IMR-90 (cell line): ENCODE results near the gene KCNMB1. TPM values are rescaled to one million over a fixed set of nuclear protein-coding genes. Genes with fewer than 3 reads are reported as not detected.

ENCODE experiments used
- ATAC-seq: fragments of 200-7000 bp; cut with Tn5 transposase; 2 replicates; pipeline ENCODE4 v1.9.1; 2020; ENCODE audit warnings: low read depth, mild to moderate bottlenecking, moderate library complexity
- BruUV-seq: library from RNA; stranded (reverse); fragments of 400-500 nt; replicated peaks from 2 replicates; lab custom pipeline; 2021; lab: Mats Ljungman, UMichigan
- CTCF ChIA-PET: fragments of 300-600 bp; formaldehyde crosslinking; extraction: SDS; loops from one replicate; lab custom pipeline; 2021; ENCODE audit warnings: antibody characterized with exemption; lab: Yijun Ruan, JAX
- POLR2A ChIA-PET: fragments of 300-600 bp; sonication (Branson Sonifier 250); formaldehyde crosslinking; loops from one replicate; lab custom pipeline; 2022; ENCODE audit warnings: antibody characterized with exemption; ENCODE audit not compliant: unreplicated experiment; lab: Charles Lee
- DNase-seq: peaks from one replicate; pipeline ENCODE4 v3.0.0; 2013
- H2AFZ ChIP-seq: replicated peaks from 2 replicates; pipeline ENCODE3; 2013; ENCODE audit warnings: low read length, mild to moderate bottlenecking; ENCODE audit not compliant: poor library complexity
- H2AK5ac ChIP-seq: 2 replicates; pipeline ENCODE4 v1.6.1; 2013; ENCODE audit warnings: low read depth, low read length, inconsistent platforms
- H2AK9ac ChIP-seq: replicated peaks from 2 replicates; pipeline ENCODE3; 2013; ENCODE audit warnings: mild to moderate bottlenecking, low read depth, low read length, moderate library complexity; ENCODE audit not compliant: poor library complexity
- H2BK120ac ChIP-seq: 2 replicates; pipeline ENCODE4 v1.6.1; 2013; ENCODE audit warnings: low read depth, low read length, inconsistent platforms
- H2BK15ac ChIP-seq: 3 replicates; pipeline ENCODE4 v1.6.1; 2013; ENCODE audit warnings: low read depth, low read length, inconsistent platforms
- H2BK20ac ChIP-seq: 2 replicates; pipeline ENCODE4 v1.6.1; 2013; ENCODE audit warnings: low read depth, mild to moderate bottlenecking, inconsistent platforms, low read length, moderate library complexity
- H2BK5ac ChIP-seq: 2 replicates; pipeline ENCODE4 v1.6.1; 2013; ENCODE audit warnings: mild to moderate bottlenecking, low read depth, low read length, inconsistent platforms; ENCODE audit not compliant: poor library complexity, severe bottlenecking
- H3K14ac ChIP-seq: replicated peaks from 2 replicates; pipeline ENCODE4 v1.6.1; 2013; ENCODE audit warnings: low read depth, low read length, inconsistent platforms
- H3K18ac ChIP-seq: 2 replicates; pipeline ENCODE4 v1.6.1; 2013; ENCODE audit warnings: low read depth, low read length, control low read depth
- H3K23ac ChIP-seq: 2 replicates; pipeline ENCODE4 v1.6.1; 2013; ENCODE audit warnings: low read depth, low read length, inconsistent platforms
- H3K27ac ChIP-seq: 2 replicates; pipeline ENCODE4 v1.5.1; 2013; ENCODE audit warnings: mild to moderate bottlenecking, control low read depth, low read length; ENCODE audit not compliant: insufficient read depth
- H3K27me3 ChIP-seq: 2 replicates; pipeline ENCODE4 v1.6.1; 2013; ENCODE audit warnings: low read length; ENCODE audit not compliant: control insufficient read depth, insufficient read depth
- H3K36me3 ChIP-seq: 2 replicates; pipeline ENCODE4 v1.6.1; 2013; ENCODE audit warnings: low read length, mixed read lengths; ENCODE audit not compliant: control insufficient read depth, insufficient read depth
- H3K4ac ChIP-seq: 2 replicates; pipeline ENCODE4 v1.6.1; 2013; ENCODE audit warnings: low read depth, low read length, inconsistent platforms
- H3K4me1 ChIP-seq: 2 replicates; pipeline ENCODE4 v1.6.1; 2013; ENCODE audit warnings: low read length, mixed read lengths; ENCODE audit not compliant: control insufficient read depth, insufficient read depth
- H3K4me2 ChIP-seq: 2 replicates; pipeline ENCODE4 v1.6.1; 2013; ENCODE audit warnings: low read depth, mild to moderate bottlenecking, control low read depth, low read length, moderate library complexity
- H3K4me3 ChIP-seq: 2 replicates; pipeline ENCODE4 v1.5.1; 2013; ENCODE audit warnings: low read depth, mild to moderate bottlenecking, control low read depth, low read length, moderate library complexity; ENCODE audit not compliant: insufficient read depth
- H3K56ac ChIP-seq: 2 replicates; pipeline ENCODE4 v1.6.1; 2013; ENCODE audit warnings: low read length, inconsistent platforms; ENCODE audit not compliant: insufficient read depth; ENCODE audit errors: extremely low read depth
- H3K79me1 ChIP-seq, 2 experiments: 2 replicates each; pipeline ENCODE4 v1.6.1; 2013; ENCODE audit warnings: low read length in 2 of 2, inconsistent platforms in 1 of 2, low read depth in 1 of 2
- H3K9ac ChIP-seq: 2 replicates; pipeline ENCODE4 v1.6.1; 2013; ENCODE audit warnings: low read depth, low read length, control low read depth
- H3K9me1 ChIP-seq: 2 replicates; pipeline ENCODE4 v1.6.1; 2013; ENCODE audit warnings: low read length, inconsistent platforms; ENCODE audit not compliant: insufficient read depth
- H3K9me3 ChIP-seq: 2 replicates; pipeline ENCODE4 v1.6.1; 2013; ENCODE audit warnings: low read length; ENCODE audit not compliant: control insufficient read depth, insufficient read depth
- H4K20me1 ChIP-seq: 2 replicates; pipeline ENCODE4 v1.6.1; 2013; ENCODE audit warnings: low read length, inconsistent platforms; ENCODE audit not compliant: insufficient read depth
- H4K5ac ChIP-seq: 2 replicates; pipeline ENCODE4 v1.6.1; 2013; ENCODE audit warnings: mild to moderate bottlenecking, low read depth, low read length, control low read depth
- H4K8ac ChIP-seq, 2 experiments: 2 replicates each; pipeline ENCODE4 v1.6.1; 2013; ENCODE audit warnings: low read depth in 2 of 2, low read length in 2 of 2, control low read depth in 1 of 2, inconsistent platforms in 1 of 2
- H4K91ac ChIP-seq: 2 replicates; pipeline ENCODE4 v1.6.1; 2013; ENCODE audit warnings: low read depth, low read length, inconsistent platforms; ENCODE audit not compliant: insufficient read depth
- BHLHE40 ChIP-seq: fragments of 150-350 bp; IDR thresholded peaks from 2 replicates; pipeline ENCODE4 v1.6.1; 2016; ENCODE audit warnings: mild to moderate bottlenecking, low read depth, low read length
- CEBPB ChIP-seq: IDR thresholded peaks from 2 replicates; pipeline ENCODE4 v1.6.1; 2012; ENCODE audit warnings: low read depth, low read length, improper control_type of control experiment
- CHD1 ChIP-seq: IDR thresholded peaks from 2 replicates; pipeline ENCODE4 v1.6.1; 2012; ENCODE audit warnings: low read depth, low read length, improper control_type of control experiment
- FOS ChIP-seq: fragments of 150-350 bp; IDR thresholded peaks from 2 replicates; pipeline ENCODE4 v1.6.1; 2016; ENCODE audit warnings: low read depth, low read length
- MAFK ChIP-seq: IDR thresholded peaks from 2 replicates; pipeline ENCODE4 v1.6.1; 2012; ENCODE audit warnings: low read depth, low read length, improper control_type of control experiment
- MAZ ChIP-seq: IDR thresholded peaks from 2 replicates; pipeline ENCODE4 v1.6.1; 2012; ENCODE audit warnings: low read depth, mild to moderate bottlenecking, low read length, improper control_type of control experiment, moderate library complexity, borderline replicate concordance
- MXI1 ChIP-seq: IDR thresholded peaks from 2 replicates; pipeline ENCODE4 v1.6.1; 2012; ENCODE audit warnings: low read depth, mild to moderate bottlenecking, low read length, moderate library complexity, borderline replicate concordance
- NFE2L2 ChIP-seq: fragments of 150-350 bp; IDR thresholded peaks from 2 replicates; pipeline ENCODE4 v1.6.1; 2016; ENCODE audit warnings: low read depth, mild to moderate bottlenecking, low read length
- POLR2A ChIP-seq: IDR thresholded peaks from 2 replicates; pipeline ENCODE4 v1.6.1; 2012; ENCODE audit warnings: mild to moderate bottlenecking, low read depth, low read length
- RAD21 ChIP-seq: IDR thresholded peaks from 2 replicates; pipeline ENCODE4 v1.6.1; 2012; ENCODE audit warnings: low read length, improper control_type of control experiment
- RCOR1 ChIP-seq: IDR thresholded peaks from 2 replicates; pipeline ENCODE4 v1.6.1; 2012; ENCODE audit warnings: mild to moderate bottlenecking, low read length, improper control_type of control experiment; ENCODE audit not compliant: insufficient replicate concordance
- RFX5 ChIP-seq: IDR thresholded peaks from 2 replicates; pipeline ENCODE4 v1.8.0; 2012; ENCODE audit warnings: low read depth, mild to moderate bottlenecking, low read length, moderate library complexity
- SMC3 ChIP-seq: fragments of 150-350 bp; IDR thresholded peaks from 2 replicates; pipeline ENCODE4 v1.6.1; 2016; ENCODE audit warnings: low read depth, mild to moderate bottlenecking, antibody characterized with exemption, low read length, moderate library complexity
- WGBS, 2 experiments: methylation state at CpG; one replicate each; pipeline versions ENCODE4 v1.1.5 to v1.1.7; 2013; ENCODE audit warnings: missing lambda C conversion rate in 2 of 2; ENCODE audit not compliant: insufficient read length in 1 of 2; ENCODE audit errors: extremely low coverage in 2 of 2; 5-methylcytosine and 5-hydroxymethylcytosine counted together
- dilution Hi-C: fragments of 300-500 bp; cut with HindIII; formaldehyde crosslinking; loops from one replicate; pipeline ENCODE4 v1.14.3; 2018; ENCODE audit warnings: low sequenced_read_pairs; ENCODE audit not compliant: unreplicated experiment
- in situ Hi-C: fragments of 300-500 bp; cut with MboI; formaldehyde crosslinking; loops from 3 replicates; pipeline ENCODE4 v1.14.3; 2019; ENCODE audit warnings: low sequenced_read_pairs, inconsistent platforms, mixed read lengths
- intact Hi-C: fragments of 100-400 bp; cut with micrococcal nuclease; formaldehyde crosslinking; loops from 2 replicates; pipeline ENCODE4 v1.10.0; 2022
- polyA plus RNA-seq, 3 experiments: library from polyadenylated mRNA; depleted of rRNA; stranded (reverse); fragments of >200 nt; gene quantifications; 2 replicates each; pipeline ENCODE4 v1.2.3, GENCODE V29; 2012; ENCODE audit warnings: low replicate concordance in 1 of 3
- total RNA-seq: library from RNA; depleted of rRNA; stranded (reverse); fragments of >200 nt; gene quantifications from 2 replicates; pipeline ENCODE4 v1.2.3, GENCODE V29; 2012
- TF ChIP-seq, protein P1 (sequence below): fragments of 150-350 bp; IDR thresholded peaks from 2 replicates; pipeline ENCODE4 v1.6.1; 2016; ENCODE audit warnings: low read depth, mild to moderate bottlenecking, low read length, moderate library complexity, borderline replicate concordance
- TF ChIP-seq, protein P2 (sequence below): fragments of 150-350 bp; IDR thresholded peaks from 2 replicates; pipeline ENCODE4 v1.6.1; 2017; ENCODE audit warnings: mild to moderate bottlenecking, antibody characterized with exemption, low read length, low read depth
- TF ChIP-seq, protein P3 (sequence below): conservative IDR thresholded peaks from 2 replicates; pipeline ENCODE4 v1.5.1; 2012; ENCODE audit warnings: mild to moderate bottlenecking, low read depth, low read length, improper control_type of control experiment

Gene KCNMB1
- total and polyA plus RNA-seq, 2 of the 4 experiments (the other 2 are of a cell fraction) = not detected

DNA sequence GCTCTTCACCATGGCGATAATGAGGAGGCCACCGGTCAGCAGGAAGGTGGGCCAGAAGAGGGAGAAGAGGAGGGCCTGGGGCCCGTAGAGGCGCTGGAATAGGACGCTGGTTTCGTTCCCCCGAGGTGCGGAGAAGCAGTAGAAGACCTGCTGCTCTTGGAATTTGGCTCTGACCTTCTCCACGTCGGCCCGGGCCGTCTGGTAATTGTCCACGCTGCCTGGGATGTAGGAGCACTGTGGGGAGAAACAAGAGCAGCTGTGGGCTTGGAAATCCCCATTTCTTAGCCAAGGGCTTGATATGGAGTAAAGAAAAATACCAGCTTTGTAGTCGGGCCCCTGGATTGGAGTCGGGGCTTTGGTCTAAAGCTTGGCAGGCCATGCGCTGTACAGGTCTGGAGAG is 10.4 kb downstream of the KCNMB1 start:
- Histone ChIP-seq H3K9ac (no peak overlapping the region), H3K4me1 (no peaks in the 10 kb centered on the region), H3K27ac (no peak overlapping the region), H4K5ac (no peak overlapping the region), H3K27me3 (no peaks in the 10 kb centered on the region), H3K9me3 (no peaks in the 10 kb centered on the region), H2AK5ac (no peak overlapping the region), H3K4ac (no peak overlapping the region), H2AK9ac (no peak overlapping the region), H2AFZ (no peak overlapping the region), H3K18ac (no peak overlapping the region), H3K79me1 (no peaks in the 10 kb centered on the region), H4K8ac (no peak overlapping the region), H2BK5ac (no peak overlapping the region), H3K36me3 (no peaks in the 10 kb centered on the region), H3K23ac (no peak overlapping the region), H3K4me3 (no peak overlapping the region), H3K4me2 (no peak overlapping the region), H2BK15ac (no peak overlapping the region), H4K91ac (no peak overlapping the region), H2BK120ac (no peak overlapping the region), H2BK20ac (no peak overlapping the region), H4K20me1 (no peaks in the 10 kb centered on the region), H3K56ac (no peak overlapping the region), H3K9me1 (no peaks in the 10 kb centered on the region), H3K14ac (no peak overlapping the region)
- in situ Hi-C loops = no loop called here
- TF ChIP-seq NFE2L2 = no peak
- TF ChIP-seq RAD21 = no peak
- TF ChIP-seq FOS = no peak
- no peak for TF ChIP-seq RFX5
- no peak for TF ChIP-seq MAFK
- TF ChIP-seq RCOR1 = no peak
- no peak for TF ChIP-seq POLR2A
- TF ChIP-seq MAZ = no peak
- TF ChIP-seq SMC3 = no peak
- TF ChIP-seq, protein P1, sequence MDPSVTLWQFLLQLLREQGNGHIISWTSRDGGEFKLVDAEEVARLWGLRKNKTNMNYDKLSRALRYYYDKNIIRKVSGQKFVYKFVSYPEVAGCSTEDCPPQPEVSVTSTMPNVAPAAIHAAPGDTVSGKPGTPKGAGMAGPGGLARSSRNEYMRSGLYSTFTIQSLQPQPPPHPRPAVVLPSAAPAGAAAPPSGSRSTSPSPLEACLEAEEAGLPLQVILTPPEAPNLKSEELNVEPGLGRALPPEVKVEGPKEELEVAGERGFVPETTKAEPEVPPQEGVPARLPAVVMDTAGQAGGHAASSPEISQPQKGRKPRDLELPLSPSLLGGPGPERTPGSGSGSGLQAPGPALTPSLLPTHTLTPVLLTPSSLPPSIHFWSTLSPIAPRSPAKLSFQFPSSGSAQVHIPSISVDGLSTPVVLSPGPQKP = no peak
- TF ChIP-seq, protein P2, sequence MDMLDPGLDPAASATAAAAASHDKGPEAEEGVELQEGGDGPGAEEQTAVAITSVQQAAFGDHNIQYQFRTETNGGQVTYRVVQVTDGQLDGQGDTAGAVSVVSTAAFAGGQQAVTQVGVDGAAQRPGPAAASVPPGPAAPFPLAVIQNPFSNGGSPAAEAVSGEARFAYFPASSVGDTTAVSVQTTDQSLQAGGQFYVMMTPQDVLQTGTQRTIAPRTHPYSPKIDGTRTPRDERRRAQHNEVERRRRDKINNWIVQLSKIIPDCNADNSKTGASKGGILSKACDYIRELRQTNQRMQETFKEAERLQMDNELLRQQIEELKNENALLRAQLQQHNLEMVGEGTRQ = no peak
- TF ChIP-seq MXI1 = no peak
- TF ChIP-seq CHD1 = no peak
- no peak for TF ChIP-seq CEBPB
- no peak for TF ChIP-seq BHLHE40
- TF ChIP-seq, protein P3, sequence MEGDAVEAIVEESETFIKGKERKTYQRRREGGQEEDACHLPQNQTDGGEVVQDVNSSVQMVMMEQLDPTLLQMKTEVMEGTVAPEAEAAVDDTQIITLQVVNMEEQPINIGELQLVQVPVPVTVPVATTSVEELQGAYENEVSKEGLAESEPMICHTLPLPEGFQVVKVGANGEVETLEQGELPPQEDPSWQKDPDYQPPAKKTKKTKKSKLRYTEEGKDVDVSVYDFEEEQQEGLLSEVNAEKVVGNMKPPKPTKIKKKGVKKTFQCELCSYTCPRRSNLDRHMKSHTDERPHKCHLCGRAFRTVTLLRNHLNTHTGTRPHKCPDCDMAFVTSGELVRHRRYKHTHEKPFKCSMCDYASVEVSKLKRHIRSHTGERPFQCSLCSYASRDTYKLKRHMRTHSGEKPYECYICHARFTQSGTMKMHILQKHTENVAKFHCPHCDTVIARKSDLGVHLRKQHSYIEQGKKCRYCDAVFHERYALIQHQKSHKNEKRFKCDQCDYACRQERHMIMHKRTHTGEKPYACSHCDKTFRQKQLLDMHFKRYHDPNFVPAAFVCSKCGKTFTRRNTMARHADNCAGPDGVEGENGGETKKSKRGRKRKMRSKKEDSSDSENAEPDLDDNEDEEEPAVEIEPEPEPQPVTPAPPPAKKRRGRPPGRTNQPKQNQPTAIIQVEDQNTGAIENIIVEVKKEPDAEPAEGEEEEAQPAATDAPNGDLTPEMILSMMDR = no peak
- ChIA-PET POLR2A (no interaction called here), CTCF (no interaction called here)
- intact Hi-C loops = no loop called here
- BruUV-seq = no TSS peak
- dilution Hi-C loops = no loop called here
- no peak for DNase-seq
- no peak for ATAC-seq
- WGBS, 2 experiments = 70% methylated on average over 11 of the region's 16 CpGs; no CpG with 5 or more reads in 1 of the 2 experiments
